PFSK-1 (cell line): ENCODE measurements around the gene KMT2C.
A peak's percentile ranks its signal among the peaks of the same experiment; 100 is the strongest.

Source experiments
- FOXP2 ChIP-seq: optimal IDR thresholded peaks from 2 replicates; pipeline ENCODE3; 2011; ENCODE audit warnings: borderline replicate concordance, control low read depth, inconsistent platforms; ENCODE audit not compliant: insufficient read depth; ENCODE audit errors: extremely low read length, extremely low read depth
- POLR2AphosphoS5 ChIP-seq: IDR thresholded peaks from 2 replicates; pipeline ENCODE4 v1.6.1; 2012; ENCODE audit warnings: low read depth, mild to moderate bottlenecking, control low read depth, low read length, moderate library complexity
- REST ChIP-seq, 2 experiments: IDR thresholded peaks; 2 replicates each; pipeline versions ENCODE4 v1.6.1 to v1.8.0; 2011 to 2012; ENCODE audit warnings: low read depth in 2 of 2, low read length in 2 of 2, control low read depth in 1 of 2, inconsistent platforms in 1 of 2, mild to moderate bottlenecking in 1 of 2, moderate library complexity in 1 of 2; ENCODE audit not compliant: insufficient read depth in 1 of 2
- TAF1 ChIP-seq: IDR thresholded peaks from 2 replicates; pipeline ENCODE4 v1.6.1; 2012; ENCODE audit warnings: low read length, control low read depth, borderline replicate concordance; ENCODE audit not compliant: insufficient read depth

DNA sequence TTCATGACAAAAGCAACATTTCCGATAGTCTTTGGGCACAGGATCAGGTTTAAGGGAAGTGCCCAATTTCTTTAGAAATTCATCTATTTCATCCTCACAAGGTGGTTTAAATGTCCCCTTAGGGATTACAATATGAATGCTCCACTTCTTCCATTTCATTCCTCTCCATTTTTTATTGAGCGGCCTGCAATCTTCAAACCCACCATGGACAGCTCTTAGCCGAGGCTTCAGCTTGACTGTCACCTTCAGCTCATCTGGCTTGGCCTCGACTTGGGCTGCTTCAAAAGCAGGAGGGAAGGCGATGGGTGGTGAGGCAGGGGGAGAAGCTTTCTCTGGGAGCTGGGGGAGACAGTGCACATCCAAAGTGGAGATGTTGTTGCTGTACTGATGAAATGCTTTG is 287.1 kb downstream of the KMT2C start:
- TF ChIP-seq POLR2AphosphoS5 (no peak), REST (IDR thresholded peaks at IDR 0.05; ENCODE audit: insufficient read depth in 1 of 2, low read depth in 2 of 2, low read length in 2 of 2) (0 out of 4 replicates have a peak, but pooled peaks of 1 of the 2 experiments have one; percentile 49), FOXP2 (no peak), TAF1 (no peak)
